Breast epithelium (tissue), 3 donors: Measurements from ENCODE around the gene PXYLP1.

Experiments
- CTCF ChIP-seq, 3 donors: fragments of 450-650 bp; IDR thresholded peaks; one replicate each; pipeline ENCODE4 v1.5.1; 2016 to 2017; ENCODE audit warnings: antibody characterized with exemption in 3 of 3, mild to moderate bottlenecking in 3 of 3, moderate library complexity in 3 of 3
- POLR2AphosphoS5 ChIP-seq, 3 donors: sonication (generic); formaldehyde crosslinking; IDR thresholded peaks; one replicate each; pipeline ENCODE4 v1.6.1; 2017; ENCODE audit warnings: antibody characterized with exemption in 3 of 3

- no peak for TF ChIP-seq CTCF (IDR thresholded peaks at IDR 0.05)
- no peak for TF ChIP-seq POLR2AphosphoS5 (IDR thresholded peaks at IDR 0.05)
These were observed 102.4 kb downstream of the PXYLP1 start for GRCh38 chr3:141333836-141334626.
